ENCODE measurements around the gene STK4.

Gene STK4

GRCh38 chr20:44938637-44939036 lies 27.7 kb upstream of the STK4 start:
- TF ChIP-seq POLR2A (IDR thresholded peaks at IDR 0.05; ENCODE audit: low read depth, low read length) (no peak), TAF1 (IDR thresholded peaks at IDR 0.05; ENCODE audit: borderline replicate concordance, low read depth, low read length) (no peak), POLR2AphosphoS5 (IDR thresholded peaks at IDR 0.05; ENCODE audit: low read depth, low read length) (no peak)
- FAIRE-seq, result no peak
- DNase-seq (ENCODE audit: insufficient read length), result no peak

- TF ChIP-seq TAF1 (IDR thresholded peaks at IDR 0.05; ENCODE audit: borderline replicate concordance, low read depth, low read length) (no peak), POLR2AphosphoS5 (IDR thresholded peaks at IDR 0.05; ENCODE audit: low read depth, low read length) (peak; percentile 32; the same call in 1 of the 2 replicates), POLR2A (IDR thresholded peaks at IDR 0.05; ENCODE audit: low read depth, low read length) (0 out of 2 replicates have a peak, but pooled peaks have one; percentile 15)
- DNase-seq (ENCODE audit: insufficient read length) (no peak), FAIRE-seq (no peak)
These were observed 25.1 kb upstream of the STK4 start for GRCh38 chr20:44941120-44941691.

DNA sequence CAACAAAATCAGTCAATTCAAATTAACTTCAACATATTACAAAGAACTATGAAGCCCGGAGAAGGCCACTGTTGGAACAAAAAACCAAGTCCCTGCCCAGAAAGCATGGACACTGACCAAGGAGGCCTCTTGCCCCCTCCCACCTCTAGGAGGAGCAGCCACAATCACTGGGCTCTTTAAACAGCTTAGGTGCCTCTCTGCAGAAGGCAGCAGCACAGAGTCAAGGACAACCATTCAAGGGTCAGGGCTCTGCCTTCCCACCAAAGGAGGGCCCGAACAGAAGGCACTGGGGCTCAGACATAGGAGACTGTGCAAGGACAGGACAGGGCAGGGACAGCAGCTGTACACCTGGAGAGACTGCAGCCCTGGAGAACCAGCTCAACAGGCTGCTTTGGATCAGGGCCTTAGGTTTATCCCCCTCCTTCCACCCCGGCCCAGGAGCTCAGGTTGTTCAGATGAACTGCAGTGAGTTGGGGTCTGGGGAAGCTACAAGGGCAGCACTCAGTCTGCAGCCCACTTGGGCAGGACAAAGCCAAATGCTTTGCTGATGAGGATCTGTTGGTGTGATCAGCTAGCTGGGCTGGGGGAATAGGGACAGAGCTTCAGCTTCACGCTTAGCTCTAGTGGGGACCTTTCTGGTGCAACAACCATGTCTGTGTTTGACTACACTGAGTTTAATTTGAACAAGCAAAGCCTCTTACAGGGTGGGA lies 23.9 kb upstream of the STK4 start:
- no peak for FAIRE-seq

DNA sequence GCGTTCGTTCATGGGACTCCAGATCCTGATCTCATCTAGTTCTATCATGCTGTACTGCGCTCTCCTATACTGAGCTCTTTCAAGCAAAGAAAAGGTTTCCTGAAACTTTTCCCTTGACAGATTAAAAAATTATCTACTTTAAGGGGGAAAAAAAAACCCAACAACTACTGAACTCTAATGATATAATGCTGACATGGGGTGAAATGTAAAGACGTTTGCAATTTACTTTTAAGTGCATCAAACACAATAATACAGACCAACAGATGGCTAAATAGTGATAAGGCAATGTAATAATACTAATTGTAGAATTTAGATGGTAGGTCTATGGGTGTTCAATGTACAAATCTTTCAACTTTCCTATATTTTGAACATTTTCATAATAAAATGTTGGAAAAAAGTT lies 22.5 kb upstream of the STK4 start:
- no peak for FAIRE-seq
- DNase-seq (ENCODE audit: insufficient read length), result no peak

More for the DNA sequence above, 23.9 kb upstream of the STK4 start:
- no peak for TF ChIP-seq POLR2AphosphoS5 (IDR thresholded peaks at IDR 0.05; ENCODE audit: low read depth, low read length)
- TF ChIP-seq TAF1 (IDR thresholded peaks at IDR 0.05; ENCODE audit: borderline replicate concordance, low read depth, low read length), result no peak
- no peak for TF ChIP-seq POLR2A (IDR thresholded peaks at IDR 0.05; ENCODE audit: low read depth, low read length)
- DNase-seq (ENCODE audit: insufficient read length), result no peak

GRCh38 chr20:44945261-44945660 lies 21.1 kb upstream of the STK4 start:
- FAIRE-seq, result no peak
- DNase-seq (ENCODE audit: insufficient read length), result no peak
- TF ChIP-seq TAF1 (IDR thresholded peaks at IDR 0.05; ENCODE audit: borderline replicate concordance, low read depth, low read length), result no peak
- TF ChIP-seq POLR2AphosphoS5 (IDR thresholded peaks at IDR 0.05; ENCODE audit: low read depth, low read length), result no peak
- no peak for TF ChIP-seq POLR2A (IDR thresholded peaks at IDR 0.05; ENCODE audit: low read depth, low read length)

More for the DNA sequence above, 22.5 kb upstream of the STK4 start:
- TF ChIP-seq POLR2A (IDR thresholded peaks at IDR 0.05; ENCODE audit: low read depth, low read length), result no peak
- no peak for TF ChIP-seq POLR2AphosphoS5 (IDR thresholded peaks at IDR 0.05; ENCODE audit: low read depth, low read length)
- no peak for TF ChIP-seq TAF1 (IDR thresholded peaks at IDR 0.05; ENCODE audit: borderline replicate concordance, low read depth, low read length)

- TF ChIP-seq TAF1 (IDR thresholded peaks at IDR 0.05; ENCODE audit: borderline replicate concordance, low read depth, low read length) (no peak), POLR2AphosphoS5 (IDR thresholded peaks at IDR 0.05; ENCODE audit: low read depth, low read length) (no peak), POLR2A (IDR thresholded peaks at IDR 0.05; ENCODE audit: low read depth, low read length) (no peak)
- no peak for FAIRE-seq
- DNase-seq (ENCODE audit: insufficient read length), result no peak
These were observed 19.9 kb upstream of the STK4 start for GRCh38 chr20:44946271-44946852.

DNA sequence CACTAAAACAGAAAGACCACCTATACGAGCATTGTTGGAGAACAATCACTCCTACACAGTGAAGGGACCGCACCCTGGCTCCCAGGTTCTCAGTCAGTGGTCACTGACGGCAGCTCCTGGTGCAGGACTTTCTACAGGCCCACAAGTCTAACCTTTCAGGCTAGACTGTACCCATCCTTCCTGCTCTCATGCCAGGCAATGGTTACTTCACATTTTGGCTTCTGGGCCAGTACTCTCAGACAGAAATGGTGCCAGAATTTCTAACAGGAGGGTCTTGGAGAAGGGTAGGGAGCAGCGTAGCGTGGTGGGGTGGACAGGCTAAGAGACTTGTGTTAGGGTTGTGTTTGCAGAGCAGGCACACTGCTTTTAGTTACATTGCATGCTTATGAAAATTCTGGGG lies 18.2 kb upstream of the STK4 start:
- TF ChIP-seq POLR2AphosphoS5 (IDR thresholded peaks at IDR 0.05; ENCODE audit: low read depth, low read length), result no peak
- no peak for TF ChIP-seq POLR2A (IDR thresholded peaks at IDR 0.05; ENCODE audit: low read depth, low read length)
- TF ChIP-seq TAF1 (IDR thresholded peaks at IDR 0.05; ENCODE audit: borderline replicate concordance, low read depth, low read length), result no peak
- FAIRE-seq (no peak), DNase-seq (ENCODE audit: insufficient read length) (no peak)

GRCh38 chr20:44948513-44948912 lies 17.8 kb upstream of the STK4 start:
- FAIRE-seq (no peak), DNase-seq (ENCODE audit: insufficient read length) (no peak)
- TF ChIP-seq POLR2A (IDR thresholded peaks at IDR 0.05; ENCODE audit: low read depth, low read length) (no peak), POLR2AphosphoS5 (IDR thresholded peaks at IDR 0.05; ENCODE audit: low read depth, low read length) (no peak), TAF1 (IDR thresholded peaks at IDR 0.05; ENCODE audit: borderline replicate concordance, low read depth, low read length) (no peak)

DNA sequence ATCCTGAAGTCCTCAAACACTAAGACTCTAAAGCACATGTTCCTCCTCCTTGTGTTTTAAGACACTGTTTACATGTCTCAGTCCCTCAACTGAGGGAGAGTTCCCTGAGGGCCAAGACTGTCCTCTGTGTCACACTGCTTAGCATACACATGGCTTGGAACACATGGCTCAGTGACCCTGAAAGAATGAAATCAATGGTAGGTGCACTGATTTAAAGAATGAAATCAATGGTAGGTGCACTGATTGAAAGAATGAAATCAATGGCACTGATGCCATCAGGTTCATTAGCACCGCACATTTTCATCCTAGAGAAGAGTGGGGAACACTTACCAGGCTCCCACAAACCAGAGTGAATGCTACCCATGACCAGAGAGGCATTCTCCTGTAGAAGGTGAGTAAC lies 15.9 kb upstream of the STK4 start:
- no peak for DNase-seq (ENCODE audit: insufficient read length)
- FAIRE-seq, result no peak
- TF ChIP-seq POLR2A (IDR thresholded peaks at IDR 0.05; ENCODE audit: low read depth, low read length) (no peak), POLR2AphosphoS5 (IDR thresholded peaks at IDR 0.05; ENCODE audit: low read depth, low read length) (no peak), TAF1 (IDR thresholded peaks at IDR 0.05; ENCODE audit: borderline replicate concordance, low read depth, low read length) (no peak)

DNA sequence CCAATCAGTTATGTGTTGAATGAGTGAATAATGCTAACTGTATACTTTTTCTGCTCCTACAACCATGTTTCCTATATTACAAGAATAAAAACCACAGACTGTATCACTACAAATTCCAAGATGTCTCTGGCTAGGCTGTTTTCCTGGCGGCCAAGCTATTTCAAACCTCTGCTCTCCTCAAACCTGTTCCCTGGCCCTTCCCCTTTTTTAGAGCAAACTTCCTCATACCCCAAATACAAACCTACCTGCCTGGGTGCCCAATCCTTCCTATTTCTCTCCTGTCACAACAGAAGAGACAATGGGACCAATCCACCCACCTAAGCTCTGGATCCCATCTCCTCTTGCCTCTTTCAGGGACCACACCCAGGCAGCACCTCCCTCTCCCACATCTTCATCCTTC lies 13.6 kb upstream of the STK4 start:
- TF ChIP-seq TAF1 (IDR thresholded peaks at IDR 0.05; ENCODE audit: borderline replicate concordance, low read depth, low read length) (no peak), POLR2AphosphoS5 (IDR thresholded peaks at IDR 0.05; ENCODE audit: low read depth, low read length) (no peak), POLR2A (IDR thresholded peaks at IDR 0.05; ENCODE audit: low read depth, low read length) (no peak)
- no peak for DNase-seq (ENCODE audit: insufficient read length)
- no peak for FAIRE-seq

DNA sequence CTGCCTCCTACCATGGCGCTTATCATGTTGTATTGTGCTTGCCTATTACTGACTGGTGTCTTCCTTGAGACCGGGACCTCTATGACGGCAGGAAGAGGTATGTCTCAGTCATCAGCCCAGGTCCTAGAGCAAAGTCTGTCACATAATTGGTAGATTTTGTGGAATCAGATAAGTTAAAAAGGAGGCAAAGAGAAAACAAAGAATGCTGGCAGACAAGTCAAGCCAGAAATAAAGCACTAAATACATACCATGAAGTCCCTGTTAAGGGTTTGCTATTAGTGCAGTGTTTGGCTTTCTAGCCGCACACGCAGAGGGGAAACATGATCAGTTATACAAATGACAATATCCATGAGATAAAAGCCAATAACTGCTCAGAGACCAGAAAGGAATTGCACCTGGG lies 12.1 kb upstream of the STK4 start:
- FAIRE-seq (no peak), DNase-seq (ENCODE audit: insufficient read length) (no peak)
- TF ChIP-seq TAF1 (IDR thresholded peaks at IDR 0.05; ENCODE audit: borderline replicate concordance, low read depth, low read length), result no peak
- no peak for TF ChIP-seq POLR2AphosphoS5 (IDR thresholded peaks at IDR 0.05; ENCODE audit: low read depth, low read length)
- TF ChIP-seq POLR2A (IDR thresholded peaks at IDR 0.05; ENCODE audit: low read depth, low read length), result no peak

- TF ChIP-seq TAF1 (IDR thresholded peaks at IDR 0.05; ENCODE audit: borderline replicate concordance, low read depth, low read length) (no peak), POLR2A (IDR thresholded peaks at IDR 0.05; ENCODE audit: low read depth, low read length) (no peak), POLR2AphosphoS5 (IDR thresholded peaks at IDR 0.05; ENCODE audit: low read depth, low read length) (no peak)
- DNase-seq (ENCODE audit: insufficient read length), result no peak
- no peak for FAIRE-seq
These were observed 11.0 kb upstream of the STK4 start for GRCh38 chr20:44955270-44955669.
